Colonic mucosa (tissue), 4 donors: ENCODE measurements around the gene GALC. TPM values are rescaled to one million over a fixed set of nuclear protein-coding genes. Genes with fewer than 3 reads are reported as not detected.

Experiments
- DNase-seq: peaks from one replicate; pipeline ENCODE4 v3.0.0-alpha.2; 2020
- H3K27ac ChIP-seq: fragments of 200-600 bp; one replicate; pipeline ENCODE4 v1.8.0; 2021
- H3K27me3 ChIP-seq: fragments of 200-600 bp; one replicate; pipeline ENCODE4 v1.8.0; 2021
- H3K36me3 ChIP-seq: fragments of 200-600 bp; one replicate; pipeline ENCODE4 v1.8.0; 2021
- H3K4me1 ChIP-seq: fragments of 200-600 bp; one replicate; pipeline ENCODE4 v1.8.0; 2021; ENCODE audit warnings: mild to moderate bottlenecking
- H3K4me3 ChIP-seq: fragments of 200-600 bp; one replicate; pipeline ENCODE4 v1.8.0; 2021
- H3K9ac ChIP-seq, 2 donors: one replicate each; pipeline ENCODE4 v1.7.0; 2013; ENCODE audit warnings: control low read depth in 2 of 2, low read depth in 2 of 2, low read length in 2 of 2
- H3K9me3 ChIP-seq: fragments of 200-600 bp; one replicate; pipeline ENCODE4 v1.8.0; 2021
- intact Hi-C: fragments of 100-400 bp; cut with DNase I; formaldehyde crosslinking; loops from one replicate; pipeline ENCODE4 v1.14.1; 2022
- total RNA-seq, 2 donors: library from RNA; stranded (reverse); fragmentation: NEBNext Ultra II Directional in 1 of 2; extraction: Animal tissue kit (Norgen Biotek cat#: 25700) in 1 of 2; gene quantifications; one replicate each; pipeline ENCODE4 v1.2.1, GENCODE V29; 2021
- TF ChIP-seq, protein P1 (sequence below): fragments of 200-600 bp; IDR thresholded peaks from one replicate; pipeline ENCODE4 v1.8.0; 2022; ENCODE audit warnings: antibody characterized with exemption, mild to moderate bottlenecking
- donor health status: healthy.
- donor health status: DM: no; HTN: no; CAD: no.
- donor health status: DM: no; HTN: no; CAD: no.

The GALC gene
- total RNA-seq, 2 donors from 2014 or later: 14.9 to 27.4 TPM

DNA sequence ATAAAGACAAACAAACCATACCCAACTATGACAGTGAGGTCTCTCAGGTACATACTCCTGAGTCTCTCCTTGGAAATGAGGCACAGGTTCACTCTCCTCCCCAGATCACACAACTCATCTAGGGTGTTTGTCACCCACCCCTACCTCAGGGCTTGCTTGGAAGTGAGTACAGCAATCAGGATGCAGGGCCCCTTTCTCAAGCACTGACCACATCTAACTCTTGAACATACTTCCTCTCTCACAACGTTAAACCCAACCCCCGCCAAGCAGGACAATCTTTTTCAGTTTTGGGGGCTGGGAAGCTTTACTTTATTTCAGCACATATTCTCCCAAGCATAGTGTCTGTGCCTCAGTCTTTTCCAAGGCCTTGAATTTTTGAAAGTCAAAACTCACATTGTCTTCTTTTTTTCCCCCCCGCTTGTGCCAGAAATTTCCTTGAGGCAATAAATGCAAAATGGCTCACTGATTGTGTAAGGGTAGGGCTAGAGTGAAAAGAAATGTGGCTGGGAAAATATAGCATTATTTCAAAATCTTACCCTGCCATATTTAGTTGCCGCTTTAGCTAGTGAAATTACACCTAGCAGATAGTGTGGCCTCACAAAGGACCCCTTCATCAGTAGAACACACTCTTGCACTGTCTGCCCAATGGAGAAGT lies 9.6 kb upstream of the GALC start:
- intact Hi-C loops: no loop called here
- H3K27ac ChIP-seq: no peak overlapping the region

DNA sequence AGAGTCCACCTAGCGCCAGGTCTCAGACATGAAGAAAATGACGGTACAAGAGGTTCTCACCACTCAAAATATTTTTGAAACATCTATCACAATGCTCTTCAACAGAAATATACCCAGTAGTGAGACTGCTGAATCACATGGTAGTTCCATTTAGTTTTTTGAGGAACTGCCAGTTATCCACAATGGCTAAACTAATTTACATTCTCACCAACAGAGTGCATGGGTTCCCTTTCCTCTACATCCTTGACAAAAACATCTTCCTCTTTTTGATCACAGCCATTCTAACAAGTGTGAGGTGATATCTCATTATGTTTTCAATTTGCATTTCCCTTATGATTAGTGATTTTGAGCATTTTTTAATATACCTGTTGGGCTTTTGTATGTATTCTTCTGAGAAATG lies 6.3 kb upstream of the GALC start:
- TF ChIP-seq, protein P1, sequence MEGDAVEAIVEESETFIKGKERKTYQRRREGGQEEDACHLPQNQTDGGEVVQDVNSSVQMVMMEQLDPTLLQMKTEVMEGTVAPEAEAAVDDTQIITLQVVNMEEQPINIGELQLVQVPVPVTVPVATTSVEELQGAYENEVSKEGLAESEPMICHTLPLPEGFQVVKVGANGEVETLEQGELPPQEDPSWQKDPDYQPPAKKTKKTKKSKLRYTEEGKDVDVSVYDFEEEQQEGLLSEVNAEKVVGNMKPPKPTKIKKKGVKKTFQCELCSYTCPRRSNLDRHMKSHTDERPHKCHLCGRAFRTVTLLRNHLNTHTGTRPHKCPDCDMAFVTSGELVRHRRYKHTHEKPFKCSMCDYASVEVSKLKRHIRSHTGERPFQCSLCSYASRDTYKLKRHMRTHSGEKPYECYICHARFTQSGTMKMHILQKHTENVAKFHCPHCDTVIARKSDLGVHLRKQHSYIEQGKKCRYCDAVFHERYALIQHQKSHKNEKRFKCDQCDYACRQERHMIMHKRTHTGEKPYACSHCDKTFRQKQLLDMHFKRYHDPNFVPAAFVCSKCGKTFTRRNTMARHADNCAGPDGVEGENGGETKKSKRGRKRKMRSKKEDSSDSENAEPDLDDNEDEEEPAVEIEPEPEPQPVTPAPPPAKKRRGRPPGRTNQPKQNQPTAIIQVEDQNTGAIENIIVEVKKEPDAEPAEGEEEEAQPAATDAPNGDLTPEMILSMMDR: no peak
- no peaks in the 10 kb centered on the region for H3K4me1 ChIP-seq
- no peaks in the 10 kb centered on the region for H3K9me3 ChIP-seq
- no peak overlapping the region for H3K4me3 ChIP-seq
- no peaks in the 10 kb centered on the region for H3K36me3 ChIP-seq
- no peak overlapping the region for H3K27ac ChIP-seq
- intact Hi-C loops: no loop called here
- no peak overlapping the region for H3K9ac ChIP-seq
- H3K27me3 ChIP-seq: no peaks in the 10 kb centered on the region
- no peak for DNase-seq

More for the DNA sequence above, 9.6 kb upstream of the GALC start:
- Histone ChIP-seq H3K36me3 (no peaks in the 10 kb centered on the region), H3K9me3 (no peaks in the 10 kb centered on the region), H3K4me1 (no peaks in the 10 kb centered on the region), H3K9ac (no peak overlapping the region), H3K4me3 (no peak overlapping the region), H3K27me3 (no peaks in the 10 kb centered on the region)
- DNase-seq: no peak
- TF ChIP-seq, protein P1: no peak

DNA sequence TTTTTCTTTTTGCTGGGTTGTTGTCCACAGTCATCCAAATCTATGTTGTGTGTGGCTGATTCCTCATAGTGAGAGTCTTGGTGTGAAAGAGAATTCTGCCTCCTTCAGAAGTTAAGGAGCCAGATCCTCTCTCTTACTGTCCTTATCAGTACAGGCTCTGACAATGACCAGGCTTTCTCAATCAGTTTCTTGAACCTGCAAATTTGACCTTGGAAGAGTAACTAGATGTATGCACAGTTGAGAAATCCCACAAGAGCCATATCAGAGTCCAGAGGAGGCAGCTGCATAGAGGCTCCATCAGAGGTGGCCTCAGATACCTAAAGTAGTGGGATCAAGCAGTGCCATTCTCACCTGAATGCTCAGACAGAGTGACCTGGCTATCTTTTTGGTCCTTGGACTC lies 5.5 kb upstream of the GALC start:
- H3K27ac ChIP-seq: no peak overlapping the region
- no peak for DNase-seq
- H3K4me1 ChIP-seq: no peaks in the 10 kb centered on the region
- TF ChIP-seq, protein P1: no peak
- H3K9ac ChIP-seq: no peak overlapping the region
- no peak overlapping the region for H3K4me3 ChIP-seq
- H3K9me3 ChIP-seq: no peaks in the 10 kb centered on the region
- no peaks in the 10 kb centered on the region for H3K36me3 ChIP-seq
- no peaks in the 10 kb centered on the region for H3K27me3 ChIP-seq
- intact Hi-C loops: no loop called here

DNA sequence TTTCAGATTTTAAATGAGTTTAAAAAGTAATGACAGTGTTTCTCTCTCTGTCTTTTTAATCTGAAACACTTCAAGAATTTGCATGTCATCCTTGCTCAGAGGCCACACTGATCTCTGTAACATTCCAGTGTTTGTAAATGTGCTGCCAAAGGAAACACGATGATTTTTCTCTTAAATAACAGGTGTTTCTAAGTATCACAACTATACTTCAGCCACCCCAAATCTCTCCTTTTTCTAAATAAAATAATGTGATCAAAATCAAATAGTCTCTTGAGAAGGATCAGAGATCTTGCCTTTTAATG lies 3.3 kb upstream of the GALC start:
- no peaks in the 10 kb centered on the region for H3K4me1 ChIP-seq
- no peaks in the 10 kb centered on the region for H3K27me3 ChIP-seq
- no peaks in the 10 kb centered on the region for H3K36me3 ChIP-seq
- TF ChIP-seq, protein P1: no peak
- no peak overlapping the region for H3K9ac ChIP-seq
- H3K27ac ChIP-seq: no peak overlapping the region
- H3K9me3 ChIP-seq: no peaks in the 10 kb centered on the region
- H3K4me3 ChIP-seq: no peak overlapping the region
- intact Hi-C loops: no loop called here
- DNase-seq: no peak

DNA sequence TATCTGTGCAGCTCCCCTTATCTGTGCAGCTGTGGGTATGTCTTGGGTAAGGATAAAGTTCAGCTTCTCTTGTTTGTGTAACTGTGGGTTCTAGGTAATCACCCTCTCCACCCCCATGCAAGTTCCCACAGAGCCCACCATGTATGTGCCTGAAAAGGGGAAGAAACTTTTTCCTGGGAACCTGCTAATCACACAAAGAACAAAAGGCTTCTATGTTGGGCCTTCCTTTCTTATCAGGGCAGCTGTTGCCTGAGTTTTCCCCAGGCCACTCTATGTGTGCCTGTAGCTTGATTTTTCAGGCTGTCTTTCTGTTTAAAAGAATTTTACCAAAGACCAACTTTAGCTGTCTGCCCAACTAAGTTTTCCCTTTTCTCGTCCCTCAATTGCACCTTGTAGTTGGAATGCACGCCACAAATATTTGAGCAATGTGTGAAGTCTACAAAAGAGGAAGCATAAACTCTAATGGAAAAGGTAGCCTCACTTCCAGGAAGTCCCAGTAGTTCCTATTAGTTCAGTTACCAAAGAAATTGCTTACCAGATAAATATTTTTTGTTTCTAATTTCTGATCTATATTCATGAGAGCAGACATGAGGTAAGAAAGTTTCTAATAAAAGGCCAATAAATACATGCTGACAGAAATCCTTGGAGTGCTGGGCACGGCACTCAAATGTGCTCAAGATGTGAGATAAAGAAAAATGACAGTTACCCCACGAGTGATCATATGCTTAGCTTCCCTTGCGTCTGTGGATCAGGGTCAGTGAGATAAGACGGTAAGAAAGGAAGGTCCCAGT lies 2.7 kb upstream of the GALC start:
- intact Hi-C loops: no loop called here
- H3K9me3 ChIP-seq: no peaks in the 10 kb centered on the region
- H3K27me3 ChIP-seq: no peaks in the 10 kb centered on the region
- H3K4me3 ChIP-seq: no peak overlapping the region
- H3K36me3 ChIP-seq: no peaks in the 10 kb centered on the region
- TF ChIP-seq, protein P1: no peak
- no peak for DNase-seq
- H3K4me1 ChIP-seq: no peaks in the 10 kb centered on the region
- no peak overlapping the region for H3K9ac ChIP-seq
- peak overlapping the region; percentile 22 for H3K27ac ChIP-seq
